ENCODE results near the gene SPRYD7. TPM values are rescaled to one million over a fixed set of nuclear protein-coding genes. Genes with fewer than 3 reads are reported as not detected.
A peak's percentile ranks its signal among the peaks of the same experiment; 100 is the strongest.

The SPRYD7 gene
- total RNA-seq, 1 experiment from 2014 or later, result 6.8 TPM

- Histone ChIP-seq H3K4me3 (ENCODE audit: low read length) (peak overlapping the region; percentile 41; the same call in 1 of the 2 replicates), H3K36me3 (ENCODE audit: low read depth, low read length) (no peaks in the 10 kb centered on the region), H3K4me1 (ENCODE audit: insufficient read depth, low read length) (peaks cover 13% of the 10 kb centered on the region), H3K27me3 (ENCODE audit: low read length) (no peaks in the 10 kb centered on the region), H3K4me2 (ENCODE audit: low read length) (peak overlapping the region; percentile 79), H3K9ac (ENCODE audit: low read length) (peak overlapping the region; percentile 16; the same call in 1 of the 2 replicates), H2AFZ (ENCODE audit: low read length) (peak overlapping the region; percentile 78), H3K79me2 (ENCODE audit: low read length) (no peaks in the 10 kb centered on the region), H4K20me1 (ENCODE audit: low read length) (no peaks in the 10 kb centered on the region), H3F3A (ENCODE audit: low read length, unreplicated experiment) (no peaks in the 10 kb centered on the region), H3K9me2 (replicated peaks; ENCODE audit: low read length) (no peaks in the 10 kb centered on the region), H3K27ac (ENCODE audit: low read length) (peak overlapping the region; percentile 79), H3K9me3 (ENCODE audit: low read length) (no peaks in the 10 kb centered on the region)
- intact Hi-C loops (cut with micrococcal nuclease), result loop anchor here (2.0 to 10.0 kb wide), 4 partner anchors 40 to 936 kb away; partner anchors contain the start of gene SPRYD7
- ATAC-seq (peak; percentile 91), DNase-seq (peak; percentile 72)
- TF ChIP-seq EZH2phosphoT487 (IDR thresholded peaks at IDR 0.05; ENCODE audit: borderline replicate concordance, low read length), result no peak
- TF ChIP-seq CTCF (conservative IDR thresholded peaks at IDR 0.05; ENCODE audit: low read depth, low read length), result peak; percentile 93
- BruUV-seq (replicated peaks), result no TSS peak
- CTCF ChIA-PET, result interaction anchor here (0.5 to 1.2 kb wide), 8 partner anchors 21 to 935 kb away, joined by 3 to 10 read pairs (median 4); partner anchors contain the start of genes SPRYD7 and TRIM13
- POLR2A ChIA-PET (ENCODE audit: unreplicated experiment), result interaction anchor here (0.7 kb wide), 1 partner anchor 150 kb away, joined by 3 read pairs; no protein-coding TSS in a partner anchor
Measured at GRCh38 chr13:49976314-49977258, 40.4 kb upstream of the SPRYD7 start.

DNA sequence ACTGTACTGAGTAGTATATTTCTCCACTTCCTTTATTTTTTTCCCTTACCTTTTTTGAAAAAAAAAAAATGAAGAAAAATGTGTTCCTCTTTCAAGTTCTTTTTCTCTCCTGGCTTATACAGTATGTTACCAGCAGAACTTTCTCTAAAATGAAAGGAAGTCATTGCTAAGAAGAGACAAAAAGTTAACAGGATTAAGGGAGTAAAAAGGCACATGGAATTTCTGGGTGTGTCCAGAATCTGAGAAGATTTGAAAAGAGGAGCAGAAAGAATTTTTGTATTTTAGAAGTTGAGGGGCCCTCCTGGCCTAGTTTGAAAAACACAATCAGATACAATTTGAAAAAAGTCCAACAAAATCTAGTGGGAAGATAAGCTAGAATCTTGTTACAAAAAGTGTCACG, 39.7 kb upstream of the SPRYD7 start:
- H3K9me2 ChIP-seq (replicated peaks; ENCODE audit: low read length), result no peaks in the 10 kb centered on the region
- H3F3A ChIP-seq (ENCODE audit: low read length, unreplicated experiment), result no peaks in the 10 kb centered on the region
- ChIA-PET CTCF (interaction anchor here (0.5 to 1.2 kb wide), 3 partner anchors 21 to 936 kb away, joined by 3 to 8 read pairs (median 7); partner anchors contain the start of gene TRIM13), POLR2A (ENCODE audit: unreplicated experiment) (no interaction called here)
- H3K27ac ChIP-seq (ENCODE audit: low read length), result peak overlapping the region; percentile 79
- no peaks in the 10 kb centered on the region for H3K79me2 ChIP-seq (ENCODE audit: low read length)
- H4K20me1 ChIP-seq (ENCODE audit: low read length), result no peaks in the 10 kb centered on the region
- DNase-seq (no peak), ATAC-seq (no peak)
- H3K9me3 ChIP-seq (ENCODE audit: low read length), result no peaks in the 10 kb centered on the region
- H3K27me3 ChIP-seq (ENCODE audit: low read length), result no peaks in the 10 kb centered on the region
- intact Hi-C loops (cut with micrococcal nuclease), result loop anchor here (2.0 to 10.0 kb wide), 4 partner anchors 39 to 936 kb away; partner anchors contain the start of gene SPRYD7
- H3K4me2 ChIP-seq (ENCODE audit: low read length), result peak overlapping the region; percentile 79
- TF ChIP-seq CTCF (conservative IDR thresholded peaks at IDR 0.05; ENCODE audit: low read depth, low read length) (no peak), EZH2 (IDR thresholded peaks at IDR 0.05; ENCODE audit: low read length, unreplicated experiment) (no peak), EZH2phosphoT487 (IDR thresholded peaks at IDR 0.05; ENCODE audit: borderline replicate concordance, low read length) (no peak)
- no peak overlapping the region for H3K4me3 ChIP-seq (ENCODE audit: low read length)
- peaks cover 13% of the 10 kb centered on the region for H3K4me1 ChIP-seq (ENCODE audit: insufficient read depth, low read length)
- TSS peak; percentile 80 for BruUV-seq (replicated peaks)
- H3K36me3 ChIP-seq (ENCODE audit: low read depth, low read length), result no peaks in the 10 kb centered on the region
- H3K9ac ChIP-seq (ENCODE audit: low read length), result peak overlapping the region; percentile 16; the same call in 1 of the 2 replicates
- H2AFZ ChIP-seq (ENCODE audit: low read length), result peak overlapping the region; percentile 78

Measured in PC-3 (cell line).